HepG2 (cell line): Measurements from ENCODE around the gene SPG7. TPM values are rescaled to one million over a fixed set of nuclear protein-coding genes. Genes with fewer than 3 reads are reported as not detected.

Experiments
- CHD4 ChIP-seq: fragments of 200-600 bp; sonication (generic); IDR thresholded peaks from 2 replicates; pipeline ENCODE4 v1.7.0; 2017; ENCODE audit warnings: mild to moderate bottlenecking, low read length, borderline replicate concordance
- KDM5A ChIP-seq: fragments of 200-600 bp; sonication (generic); IDR thresholded peaks from 2 replicates; pipeline ENCODE4 v1.7.0; 2018; ENCODE audit warnings: antibody characterized with exemption, mild to moderate bottlenecking, low read length, borderline replicate concordance
- NR2F1 ChIP-seq, 2 experiments: fragments of 450-650 bp in 1 of 2; formaldehyde crosslinking in 1 of 2; IDR thresholded peaks; 2 replicates each; pipeline versions ENCODE4 v1.5.0 to v1.6.1; 2016 to 2020; ENCODE audit warnings: mild to moderate bottlenecking in 1 of 2, missing compliant biosample characterization in 1 of 2, missing genetic modification reagents in 1 of 2, moderate library complexity in 1 of 2
- SOX5 ChIP-seq: IDR thresholded peaks from 2 replicates; pipeline ENCODE4 v1.6.1; 2016; ENCODE audit warnings: borderline replicate concordance
- ZFP36L2 ChIP-seq: sonication (generic); formaldehyde crosslinking; IDR thresholded peaks from 2 replicates; pipeline ENCODE4 v1.4.0; 2020; ENCODE audit warnings: missing genetic modification reagents
- ZIK1 ChIP-seq: sonication (generic); formaldehyde crosslinking; IDR thresholded peaks from 2 replicates; pipeline ENCODE4 v1.5.0; 2020; ENCODE audit warnings: mild to moderate bottlenecking, low read depth, missing genetic modification reagents, borderline replicate concordance
- ZNF232 ChIP-seq: sonication (generic); formaldehyde crosslinking; IDR thresholded peaks from 2 replicates; pipeline ENCODE4 v1.4.0; 2020; ENCODE audit warnings: missing genetic modification reagents, borderline replicate concordance
- ZNF234 ChIP-seq: sonication (generic); formaldehyde crosslinking; conservative IDR thresholded peaks from 2 replicates; pipeline ENCODE4 v1.5.1; 2020; ENCODE audit warnings: mild to moderate bottlenecking, missing genetic modification reagents
- ZNF430 ChIP-seq: sonication (generic); formaldehyde crosslinking; IDR thresholded peaks from 2 replicates; pipeline ENCODE4 v1.9.0; 2021; ENCODE audit warnings: mild to moderate bottlenecking, missing genetic modification reagents
- polyA plus RNA-seq, 8 experiments: library from polyadenylated mRNA; depleted of rRNA in 3 of 8; stranded (reverse) in 7 of 8; unstranded in 1 of 8; fragments of >200 nt; fragmentation: Illumina TruSeq in 4 of 8; extraction: Trizol in 4 of 8; gene quantifications; 2 replicates each; pipeline versions ENCODE4 v1.2.1 to v1.2.3, GENCODE V29; 2011 to 2016; ENCODE audit warnings: low read depth in 4 of 8, missing spikeins in 1 of 8, mixed read lengths in 1 of 8; ENCODE audit not compliant: insufficient read depth in 1 of 8
- total RNA-seq, 5 experiments: library from RNA; depleted of rRNA; stranded (reverse); fragments of >200 nt; fragmentation: Illumina TruSeq; extraction: Trizol; gene quantifications; 2 replicates each; pipeline ENCODE4 v1.2.3, GENCODE V29; 2016; ENCODE audit warnings: low read depth in 1 of 5
- TF ChIP-seq, protein P1 (sequence below): sonication (generic); formaldehyde crosslinking; IDR thresholded peaks from 2 replicates; pipeline ENCODE4 v1.4.0; 2020; ENCODE audit warnings: missing genetic modification reagents, borderline replicate concordance
- TF ChIP-seq, protein P2 (sequence below): sonication (generic); formaldehyde crosslinking; IDR thresholded peaks from 2 replicates; pipeline ENCODE4 v1.4.0; 2020; ENCODE audit warnings: missing genetic modification reagents
- TF ChIP-seq, protein P3 (sequence below): sonication (generic); formaldehyde crosslinking; IDR thresholded peaks from 2 replicates; pipeline ENCODE4 v1.9.0; 2021; ENCODE audit warnings: missing genetic modification reagents, borderline replicate concordance
- TF ChIP-seq, protein P4 (sequence below): sonication (generic); formaldehyde crosslinking; IDR thresholded peaks from 2 replicates; pipeline ENCODE4 v1.5.1; 2020; ENCODE audit warnings: mild to moderate bottlenecking, missing genetic modification reagents, moderate library complexity
- TF ChIP-seq, protein P5 (sequence below): sonication (generic); formaldehyde crosslinking; IDR thresholded peaks from 2 replicates; pipeline ENCODE4 v1.5.0; 2020; ENCODE audit warnings: missing genetic modification reagents, mild to moderate bottlenecking, borderline replicate concordance

The SPG7 gene
- total and polyA plus RNA-seq, 2 of the 13 experiments (the other 11 are each of a cell fraction or from before 2014, with no cell fraction given), result 66.0 to 136 TPM

DNA sequence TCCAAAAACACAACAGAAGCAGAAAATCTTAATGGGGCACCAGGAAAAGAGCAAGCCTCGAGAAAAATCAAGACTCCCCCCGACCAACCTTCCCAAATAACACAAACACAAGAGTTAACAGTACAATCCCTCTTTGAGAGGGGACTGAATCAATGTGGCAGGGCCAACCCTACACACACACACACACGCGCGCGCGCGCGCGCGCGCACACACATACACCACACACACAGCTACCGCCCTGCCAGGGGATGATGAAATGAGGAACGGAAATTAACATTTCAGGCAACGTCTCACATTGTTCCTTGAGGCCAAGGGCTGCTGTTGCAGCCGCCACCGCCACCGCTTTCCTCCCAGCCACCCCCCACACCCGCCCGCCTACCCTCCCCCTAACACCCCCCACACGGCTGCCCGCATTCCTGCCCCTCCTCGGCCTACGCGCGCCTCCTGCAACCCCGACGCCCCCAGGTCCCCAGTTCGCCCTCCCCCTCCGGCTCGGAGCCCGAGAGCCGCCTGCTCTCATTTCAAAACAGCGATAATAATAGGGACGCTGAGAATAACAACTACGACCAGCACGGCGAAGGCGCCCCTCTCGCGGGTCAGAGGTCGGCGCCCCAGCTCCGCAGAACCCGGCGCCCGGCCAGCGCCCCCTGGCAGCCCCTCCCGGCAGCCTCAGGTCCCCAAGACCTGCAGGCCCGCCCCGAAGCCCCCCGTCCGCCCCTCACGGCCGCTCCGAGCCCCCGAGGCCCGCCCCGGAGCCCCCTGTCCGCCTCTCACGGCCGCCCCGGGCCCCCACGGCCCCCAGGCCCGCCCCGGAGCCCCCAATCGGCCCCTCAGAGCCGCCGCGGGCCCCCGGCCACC, 18.9 kb upstream of the SPG7 start (continued):
- TF ChIP-seq, protein P1, sequence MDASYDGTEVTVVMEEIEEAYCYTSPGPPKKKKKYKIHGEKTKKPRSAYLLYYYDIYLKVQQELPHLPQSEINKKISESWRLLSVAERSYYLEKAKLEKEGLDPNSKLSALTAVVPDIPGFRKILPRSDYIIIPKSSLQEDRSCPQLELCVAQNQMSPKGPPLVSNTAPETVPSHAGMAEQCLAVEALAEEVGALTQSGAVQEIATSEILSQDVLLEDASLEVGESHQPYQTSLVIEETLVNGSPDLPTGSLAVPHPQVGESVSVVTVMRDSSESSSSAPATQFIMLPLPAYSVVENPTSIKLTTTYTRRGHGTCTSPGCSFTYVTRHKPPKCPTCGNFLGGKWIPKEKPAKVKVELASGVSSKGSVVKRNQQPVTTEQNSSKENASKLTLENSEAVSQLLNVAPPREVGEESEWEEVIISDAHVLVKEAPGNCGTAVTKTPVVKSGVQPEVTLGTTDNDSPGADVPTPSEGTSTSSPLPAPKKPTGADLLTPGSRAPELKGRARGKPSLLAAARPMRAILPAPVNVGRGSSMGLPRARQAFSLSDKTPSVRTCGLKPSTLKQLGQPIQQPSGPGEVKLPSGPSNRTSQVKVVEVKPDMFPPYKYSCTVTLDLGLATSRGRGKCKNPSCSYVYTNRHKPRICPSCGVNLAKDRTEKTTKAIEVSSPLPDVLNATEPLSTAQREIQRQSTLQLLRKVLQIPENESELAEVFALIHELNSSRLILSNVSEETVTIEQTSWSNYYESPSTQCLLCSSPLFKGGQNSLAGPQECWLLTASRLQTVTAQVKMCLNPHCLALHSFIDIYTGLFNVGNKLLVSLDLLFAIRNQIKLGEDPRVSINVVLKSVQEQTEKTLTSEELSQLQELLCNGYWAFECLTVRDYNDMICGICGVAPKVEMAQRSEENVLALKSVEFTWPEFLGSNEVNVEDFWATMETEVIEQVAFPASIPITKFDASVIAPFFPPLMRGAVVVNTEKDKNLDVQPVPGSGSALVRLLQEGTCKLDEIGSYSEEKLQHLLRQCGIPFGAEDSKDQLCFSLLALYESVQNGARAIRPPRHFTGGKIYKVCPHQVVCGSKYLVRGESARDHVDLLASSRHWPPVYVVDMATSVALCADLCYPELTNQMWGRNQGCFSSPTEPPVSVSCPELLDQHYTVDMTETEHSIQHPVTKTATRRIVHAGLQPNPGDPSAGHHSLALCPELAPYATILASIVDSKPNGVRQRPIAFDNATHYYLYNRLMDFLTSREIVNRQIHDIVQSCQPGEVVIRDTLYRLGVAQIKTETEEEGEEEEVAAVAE, result no peak
- TF ChIP-seq, protein P2, sequence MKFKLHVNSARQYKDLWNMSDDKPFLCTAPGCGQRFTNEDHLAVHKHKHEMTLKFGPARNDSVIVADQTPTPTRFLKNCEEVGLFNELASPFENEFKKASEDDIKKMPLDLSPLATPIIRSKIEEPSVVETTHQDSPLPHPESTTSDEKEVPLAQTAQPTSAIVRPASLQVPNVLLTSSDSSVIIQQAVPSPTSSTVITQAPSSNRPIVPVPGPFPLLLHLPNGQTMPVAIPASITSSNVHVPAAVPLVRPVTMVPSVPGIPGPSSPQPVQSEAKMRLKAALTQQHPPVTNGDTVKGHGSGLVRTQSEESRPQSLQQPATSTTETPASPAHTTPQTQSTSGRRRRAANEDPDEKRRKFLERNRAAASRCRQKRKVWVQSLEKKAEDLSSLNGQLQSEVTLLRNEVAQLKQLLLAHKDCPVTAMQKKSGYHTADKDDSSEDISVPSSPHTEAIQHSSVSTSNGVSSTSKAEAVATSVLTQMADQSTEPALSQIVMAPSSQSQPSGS (CRISPR knock-in tag), result peak; percentile 54; the same call in 1 of the 2 replicates
- TF ChIP-seq, protein P3, sequence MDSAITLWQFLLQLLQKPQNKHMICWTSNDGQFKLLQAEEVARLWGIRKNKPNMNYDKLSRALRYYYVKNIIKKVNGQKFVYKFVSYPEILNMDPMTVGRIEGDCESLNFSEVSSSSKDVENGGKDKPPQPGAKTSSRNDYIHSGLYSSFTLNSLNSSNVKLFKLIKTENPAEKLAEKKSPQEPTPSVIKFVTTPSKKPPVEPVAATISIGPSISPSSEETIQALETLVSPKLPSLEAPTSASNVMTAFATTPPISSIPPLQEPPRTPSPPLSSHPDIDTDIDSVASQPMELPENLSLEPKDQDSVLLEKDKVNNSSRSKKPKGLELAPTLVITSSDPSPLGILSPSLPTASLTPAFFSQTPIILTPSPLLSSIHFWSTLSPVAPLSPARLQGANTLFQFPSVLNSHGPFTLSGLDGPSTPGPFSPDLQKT (CRISPR knock-in tag), result no peak
- TF ChIP-seq, protein P4, sequence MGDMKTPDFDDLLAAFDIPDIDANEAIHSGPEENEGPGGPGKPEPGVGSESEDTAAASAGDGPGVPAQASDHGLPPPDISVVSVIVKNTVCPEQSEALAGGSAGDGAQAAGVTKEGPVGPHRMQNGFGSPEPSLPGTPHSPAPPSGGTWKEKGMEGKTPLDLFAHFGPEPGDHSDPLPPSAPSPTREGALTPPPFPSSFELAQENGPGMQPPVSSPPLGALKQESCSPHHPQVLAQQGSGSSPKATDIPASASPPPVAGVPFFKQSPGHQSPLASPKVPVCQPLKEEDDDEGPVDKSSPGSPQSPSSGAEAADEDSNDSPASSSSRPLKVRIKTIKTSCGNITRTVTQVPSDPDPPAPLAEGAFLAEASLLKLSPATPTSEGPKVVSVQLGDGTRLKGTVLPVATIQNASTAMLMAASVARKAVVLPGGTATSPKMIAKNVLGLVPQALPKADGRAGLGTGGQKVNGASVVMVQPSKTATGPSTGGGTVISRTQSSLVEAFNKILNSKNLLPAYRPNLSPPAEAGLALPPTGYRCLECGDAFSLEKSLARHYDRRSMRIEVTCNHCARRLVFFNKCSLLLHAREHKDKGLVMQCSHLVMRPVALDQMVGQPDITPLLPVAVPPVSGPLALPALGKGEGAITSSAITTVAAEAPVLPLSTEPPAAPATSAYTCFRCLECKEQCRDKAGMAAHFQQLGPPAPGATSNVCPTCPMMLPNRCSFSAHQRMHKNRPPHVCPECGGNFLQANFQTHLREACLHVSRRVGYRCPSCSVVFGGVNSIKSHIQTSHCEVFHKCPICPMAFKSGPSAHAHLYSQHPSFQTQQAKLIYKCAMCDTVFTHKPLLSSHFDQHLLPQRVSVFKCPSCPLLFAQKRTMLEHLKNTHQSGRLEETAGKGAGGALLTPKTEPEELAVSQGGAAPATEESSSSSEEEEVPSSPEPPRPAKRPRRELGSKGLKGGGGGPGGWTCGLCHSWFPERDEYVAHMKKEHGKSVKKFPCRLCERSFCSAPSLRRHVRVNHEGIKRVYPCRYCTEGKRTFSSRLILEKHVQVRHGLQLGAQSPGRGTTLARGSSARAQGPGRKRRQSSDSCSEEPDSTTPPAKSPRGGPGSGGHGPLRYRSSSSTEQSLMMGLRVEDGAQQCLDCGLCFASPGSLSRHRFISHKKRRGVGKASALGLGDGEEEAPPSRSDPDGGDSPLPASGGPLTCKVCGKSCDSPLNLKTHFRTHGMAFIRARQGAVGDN (CRISPR knock-in tag), result peak; percentile 58
- TF ChIP-seq SOX5 (CRISPR knock-in tag), result peak; percentile 29; the same call in 1 of the 2 replicates
- no peak for TF ChIP-seq CHD4
- no peak for TF ChIP-seq ZFP36L2 (CRISPR knock-in tag)
- TF ChIP-seq NR2F1 (CRISPR knock-in tag; IDR thresholded peaks at IDR 0.05), result peak in 1 of 2 experiments; percentile 39; a peak in 1 of 4 replicates
- TF ChIP-seq KDM5A, result peak; percentile 44; the same call in 1 of the 2 replicates
- TF ChIP-seq, protein P5, sequence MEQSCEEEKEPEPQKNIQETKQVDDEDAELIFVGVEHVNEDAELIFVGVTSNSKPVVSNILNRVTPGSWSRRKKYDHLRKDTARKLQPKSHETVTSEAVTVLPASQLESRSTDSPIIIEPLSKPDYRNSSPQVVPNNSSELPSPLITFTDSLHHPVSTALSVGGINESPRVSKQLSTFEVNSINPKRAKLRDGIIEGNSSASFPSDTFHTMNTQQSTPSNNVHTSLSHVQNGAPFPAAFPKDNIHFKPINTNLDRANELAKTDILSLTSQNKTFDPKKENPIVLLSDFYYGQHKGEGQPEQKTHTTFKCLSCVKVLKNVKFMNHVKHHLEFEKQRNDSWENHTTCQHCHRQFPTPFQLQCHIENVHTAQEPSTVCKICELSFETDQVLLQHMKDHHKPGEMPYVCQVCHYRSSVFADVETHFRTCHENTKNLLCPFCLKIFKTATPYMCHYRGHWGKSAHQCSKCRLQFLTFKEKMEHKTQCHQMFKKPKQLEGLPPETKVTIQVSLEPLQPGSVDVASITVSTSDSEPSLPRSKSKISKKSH (CRISPR knock-in tag), result no peak
- no peak for TF ChIP-seq ZIK1 (CRISPR knock-in tag)
- TF ChIP-seq ZNF430 (CRISPR knock-in tag), result no peak
- no peak for TF ChIP-seq ZNF232 (CRISPR knock-in tag)
- no peak for TF ChIP-seq ZNF234 (CRISPR knock-in tag)
